Pancreas (tissue), 10 donors: Measurements from ENCODE around the gene SERGEF. TPM values are rescaled to one million over a fixed set of nuclear protein-coding genes. Genes with fewer than 3 reads are reported as not detected.

Source experiments
- ATAC-seq, 4 donors: fragments of 200-7000 bp; cut with Tn5 transposase; one replicate each; pipeline versions ENCODE4 v1.8.0 to v1.9.1; 2020; ENCODE audit warnings: mild to moderate bottlenecking in 4 of 4, moderate library complexity in 4 of 4
- DNase-seq, 6 donors: peaks; one replicate each; pipeline ENCODE4 v3.0.0-alpha.2; 2020
- FAIRE-seq: peaks from 2 replicates; lab custom pipeline; 2012; peaks lifted over from hg19 to GRCh38; lab: Jason Lieb, UNC
- H3K27ac ChIP-seq, 4 donors: fragments of 200-600 bp; sonication (generic); 1 replicate in 3 of 4; 2 replicates in 1 of 4; pipeline versions ENCODE4 v1.5.0 to v1.8.0; 2020
- H3K27me3 ChIP-seq, 4 donors: fragments of 200-600 bp; one replicate each; pipeline ENCODE4 v1.8.0; 2021
- H3K36me3 ChIP-seq, 3 donors: fragments of 200-600 bp; sonication (generic) in 1 of 3; one replicate each; pipeline versions ENCODE4 v1.5.0 to v1.8.0; 2020 to 2021
- H3K4me1 ChIP-seq, 3 donors: fragments of 200-600 bp; one replicate each; pipeline ENCODE4 v1.8.0; 2021
- H3K4me3 ChIP-seq, 4 donors: fragments of 200-600 bp; sonication (generic) in 2 of 4; one replicate each; pipeline versions ENCODE4 v1.5.0 to v1.8.0; 2020 to 2021
- H3K9me3 ChIP-seq, 4 donors: fragments of 200-600 bp; one replicate each; pipeline ENCODE4 v1.8.0; 2021
- WGBS, 2 donors: extraction: QIAGEN DNeasy Blood & Tissue Kit; methylation state at CpG; one replicate each; pipeline ENCODE4 v1.1.7; 2013; 5-methylcytosine and 5-hydroxymethylcytosine counted together
- intact Hi-C, 3 donors: fragments of 100-400 bp; cut with DNase I; formaldehyde crosslinking; loops; one replicate each; pipeline versions ENCODE4 v1.11.1 to v1.14.2; 2022
- polyA plus RNA-seq, 2 donors: library from polyadenylated mRNA; stranded (reverse); fragments of 200-250 nt; gene quantifications; one replicate each; pipeline ENCODE4 v1.2.3, GENCODE V29; 2013
- total RNA-seq, 6 donors: library from RNA; stranded (reverse); fragmentation: NEBNext Ultra II Directional in 4 of 6; extraction: Animal tissue kit (Norgen Biotek cat#: 25700) in 4 of 6; gene quantifications; one replicate each; pipeline versions ENCODE4 v1.2.1 to v1.2.4, GENCODE V29; 2021 to 2023
- TF ChIP-seq, protein P1 (sequence below), 4 donors: fragments of 200-600 bp; sonication (generic) in 3 of 4; IDR thresholded peaks; one replicate each; pipeline versions ENCODE4 v1.5.0 to v1.8.0; 2021; ENCODE audit warnings: antibody characterized with exemption in 4 of 4
- donor health status: healthy with polysubstance abuse.
- donor health status: DM: no; HTN: no; CAD: no; lungs with moderate emphysema.
- donor health status: DM: no; HTN: no; CAD: no.
- donor health status: control.
- donor health status: control.
- donor health status: Bipolar disorder and iron deficiency.
- donor health status: DM: yes; HTN: yes; CAD: no.
- donor health status: DM: no; HTN: no; CAD: no.
- donor health status: DM: no; HTN: no; CAD: no.
- donor health status: DM: yes; HTN: yes; CAD: no.

The SERGEF gene
- total and polyA plus RNA-seq, 8 donors, result 17.8 to 101 (median 24.5) TPM

DNA sequence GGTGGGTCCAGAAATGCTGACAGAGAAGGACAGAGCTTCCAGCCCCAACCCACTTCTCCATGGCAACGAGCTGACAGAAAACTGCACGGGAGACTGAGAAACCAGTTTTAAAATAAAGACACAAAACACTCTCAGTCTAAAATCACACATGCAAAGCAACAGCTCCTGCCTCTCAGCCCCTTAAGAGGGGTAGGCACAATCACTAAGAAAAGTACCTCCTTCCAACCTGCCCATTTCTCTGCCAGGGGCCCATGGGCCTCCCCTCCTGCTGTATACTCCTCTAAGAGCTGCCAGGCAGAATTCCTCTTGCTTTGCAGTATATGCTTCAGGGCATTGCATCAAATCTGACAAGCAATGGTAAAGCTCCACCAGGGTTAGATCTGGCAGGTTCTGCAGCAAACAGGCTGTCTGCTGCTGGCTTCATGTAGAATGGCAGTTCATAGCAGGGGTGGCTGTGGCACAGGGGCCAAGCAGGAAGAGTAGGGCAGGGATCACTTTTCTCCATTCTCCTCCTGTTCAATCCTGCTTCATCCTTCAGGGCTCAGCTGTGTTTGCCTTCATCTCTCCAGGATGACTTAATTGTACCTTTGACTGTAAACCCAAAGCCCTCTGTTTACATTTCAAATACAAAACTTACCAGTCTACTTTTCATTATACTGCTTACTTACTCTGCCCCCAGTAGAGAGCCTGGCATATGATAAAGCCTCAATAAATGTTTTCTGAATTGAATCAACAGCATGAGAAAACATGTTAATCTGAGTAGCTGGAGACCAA, 200.6 kb downstream of the SERGEF start:
- DNase-seq (no peak), FAIRE-seq (no peak), ATAC-seq (peak in 3 of 4 donors; percentile 37 to 44 (median 41))
- intact Hi-C loops, result no loop called here
- WGBS, 2 donors, result 53 to 57% methylated on average over 2 of the region's 2 CpGs
- Histone ChIP-seq H3K36me3 (no peaks in the 10 kb centered on the region), H3K4me1 (peaks cover 0 to 7% (median 4%) of the 10 kb centered on the region in 3 donors), H3K4me3 (no peak overlapping the region), H3K27me3 (no peaks in the 10 kb centered on the region), H3K27ac (peak overlapping the region in 2 of 4 donors; percentile 30 to 47), H3K9me3 (no peaks in the 10 kb centered on the region)
- TF ChIP-seq, protein P1, sequence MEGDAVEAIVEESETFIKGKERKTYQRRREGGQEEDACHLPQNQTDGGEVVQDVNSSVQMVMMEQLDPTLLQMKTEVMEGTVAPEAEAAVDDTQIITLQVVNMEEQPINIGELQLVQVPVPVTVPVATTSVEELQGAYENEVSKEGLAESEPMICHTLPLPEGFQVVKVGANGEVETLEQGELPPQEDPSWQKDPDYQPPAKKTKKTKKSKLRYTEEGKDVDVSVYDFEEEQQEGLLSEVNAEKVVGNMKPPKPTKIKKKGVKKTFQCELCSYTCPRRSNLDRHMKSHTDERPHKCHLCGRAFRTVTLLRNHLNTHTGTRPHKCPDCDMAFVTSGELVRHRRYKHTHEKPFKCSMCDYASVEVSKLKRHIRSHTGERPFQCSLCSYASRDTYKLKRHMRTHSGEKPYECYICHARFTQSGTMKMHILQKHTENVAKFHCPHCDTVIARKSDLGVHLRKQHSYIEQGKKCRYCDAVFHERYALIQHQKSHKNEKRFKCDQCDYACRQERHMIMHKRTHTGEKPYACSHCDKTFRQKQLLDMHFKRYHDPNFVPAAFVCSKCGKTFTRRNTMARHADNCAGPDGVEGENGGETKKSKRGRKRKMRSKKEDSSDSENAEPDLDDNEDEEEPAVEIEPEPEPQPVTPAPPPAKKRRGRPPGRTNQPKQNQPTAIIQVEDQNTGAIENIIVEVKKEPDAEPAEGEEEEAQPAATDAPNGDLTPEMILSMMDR (IDR thresholded peaks at IDR 0.05), result no peak

DNA sequence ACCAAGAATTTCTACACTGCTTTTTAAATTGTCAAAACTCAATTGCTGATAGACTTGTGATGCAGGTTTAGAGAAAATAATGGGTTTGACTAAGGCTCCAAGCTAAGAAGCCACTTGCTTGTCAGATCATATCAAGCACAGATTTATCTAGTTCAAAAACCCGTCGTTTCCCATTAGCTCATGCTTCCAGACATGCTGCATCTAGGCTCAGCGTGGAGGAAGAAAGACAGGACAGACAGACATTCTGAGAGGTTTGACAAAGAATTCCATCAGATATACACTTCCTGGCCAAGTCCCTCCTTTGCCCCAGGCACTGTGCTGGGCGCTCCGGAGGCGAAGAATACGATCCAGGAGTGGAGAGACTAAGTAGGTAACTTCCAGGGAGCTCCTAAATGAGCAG, 201.5 kb downstream of the SERGEF start:
- ATAC-seq, result no peak
- H3K27ac ChIP-seq, result no peak overlapping the region
- H3K9me3 ChIP-seq, result no peaks in the 10 kb centered on the region
- TF ChIP-seq, protein P1 (IDR thresholded peaks at IDR 0.05), result no peak
- WGBS, 2 donors, result 80 to 89% methylated on average over 7 of the region's 7 CpGs
- intact Hi-C loops, result no loop called here
- no peak overlapping the region for H3K4me3 ChIP-seq
- FAIRE-seq, result no peak
- DNase-seq, result no peak
- no peaks in the 10 kb centered on the region for H3K27me3 ChIP-seq
- H3K36me3 ChIP-seq, result no peaks in the 10 kb centered on the region
- H3K4me1 ChIP-seq, result peaks cover 0 to 7% (median 4%) of the 10 kb centered on the region in 3 donors

DNA sequence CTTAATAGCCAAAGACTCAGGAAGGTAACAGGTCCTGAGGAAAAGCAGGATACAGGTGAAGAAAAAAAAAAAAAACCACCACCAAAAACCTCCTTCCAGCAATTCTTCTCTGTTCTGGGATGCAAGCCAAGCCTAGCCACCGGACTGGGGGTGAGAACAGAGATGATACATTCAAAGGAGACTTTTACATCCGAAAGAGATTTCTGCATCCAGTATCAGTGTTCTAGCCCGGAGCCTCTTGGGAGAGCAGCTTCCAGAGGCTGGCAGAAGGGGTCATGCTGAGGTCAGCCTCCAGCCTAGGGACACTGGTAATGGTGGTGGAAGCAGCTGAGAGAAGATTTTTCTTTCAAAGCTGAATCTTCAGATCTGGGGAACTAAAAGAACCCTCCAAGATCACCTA, 202.1 kb downstream of the SERGEF start:
- H3K27ac ChIP-seq, result no peak overlapping the region
- TF ChIP-seq, protein P1 (IDR thresholded peaks at IDR 0.05), result no peak
- H3K9me3 ChIP-seq, result no peaks in the 10 kb centered on the region
- intact Hi-C loops, result no loop called here
- FAIRE-seq (no peak), DNase-seq (no peak), ATAC-seq (no peak)
- H3K4me1 ChIP-seq, result peaks cover 0 to 7% (median 4%) of the 10 kb centered on the region in 3 donors
- H3K27me3 ChIP-seq, result no peaks in the 10 kb centered on the region
- 58 to 63% methylated on average over 3 of the region's 3 CpGs for WGBS, 2 donors
- no peaks in the 10 kb centered on the region for H3K36me3 ChIP-seq
- H3K4me3 ChIP-seq, result no peak overlapping the region

DNA sequence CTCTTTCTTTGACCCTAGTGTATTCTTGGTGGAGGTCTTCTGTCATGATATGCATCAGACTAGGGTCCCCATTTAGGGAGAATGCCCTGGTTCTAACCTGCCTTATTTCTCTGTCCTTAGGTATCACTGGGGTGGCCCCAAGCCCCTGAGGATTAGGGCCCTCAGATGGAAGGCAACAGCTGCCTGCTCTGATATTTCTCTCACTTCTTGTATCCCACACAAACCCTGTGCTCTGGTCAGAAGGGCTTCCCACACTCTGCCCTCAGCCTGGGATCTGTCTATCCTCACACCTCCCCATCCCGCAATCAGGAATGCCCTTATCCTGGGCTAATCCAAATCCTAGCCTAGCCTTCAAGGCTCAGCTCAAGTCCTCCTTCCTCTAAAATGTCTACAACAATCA, 202.8 kb downstream of the SERGEF start:
- no peak overlapping the region for H3K4me3 ChIP-seq
- H3K27ac ChIP-seq, result no peak overlapping the region
- H3K27me3 ChIP-seq, result no peaks in the 10 kb centered on the region
- TF ChIP-seq, protein P1 (IDR thresholded peaks at IDR 0.05), result no peak
- H3K4me1 ChIP-seq, result peaks cover 0 to 7% (median 4%) of the 10 kb centered on the region in 3 donors
- 83 to 97% methylated on average over 1 of the region's 1 CpG for WGBS, 2 donors
- no peaks in the 10 kb centered on the region for H3K9me3 ChIP-seq
- no peak for DNase-seq
- intact Hi-C loops, result no loop called here
- no peaks in the 10 kb centered on the region for H3K36me3 ChIP-seq
- FAIRE-seq, result no peak
- ATAC-seq, result no peak

DNA sequence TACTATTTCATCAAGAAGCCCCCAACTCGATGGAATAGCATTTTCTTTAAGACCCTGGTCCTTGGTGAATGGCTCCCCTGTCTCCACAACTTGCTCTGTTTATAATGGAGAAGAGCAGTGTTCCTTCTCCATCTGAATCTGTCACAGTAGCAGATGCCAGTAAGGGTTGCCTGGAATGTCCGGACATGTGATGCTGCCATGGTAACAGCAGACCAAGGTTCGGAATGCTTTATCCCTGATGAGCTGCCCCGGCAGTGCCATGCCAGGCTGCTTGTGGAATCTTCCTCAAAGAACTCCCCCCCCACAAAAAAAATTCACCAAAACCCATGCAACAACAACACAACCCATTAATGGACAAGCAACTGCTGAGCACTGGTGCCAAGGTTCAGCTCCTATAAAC, 205.8 kb downstream of the SERGEF start:
- 75 to 83% methylated on average over 4 of the region's 4 CpGs for WGBS, 2 donors
- no peaks in the 10 kb centered on the region for H3K9me3 ChIP-seq
- peaks cover 0 to 7% (median 0%) of the 10 kb centered on the region in 3 donors for H3K4me1 ChIP-seq
- H3K4me3 ChIP-seq, result no peak overlapping the region
- H3K27ac ChIP-seq, result no peak overlapping the region
- no peaks in the 10 kb centered on the region for H3K27me3 ChIP-seq
- TF ChIP-seq, protein P1 (IDR thresholded peaks at IDR 0.05), result no peak
- ATAC-seq (no peak), DNase-seq (no peak), FAIRE-seq (no peak)
- H3K36me3 ChIP-seq, result no peaks in the 10 kb centered on the region
- intact Hi-C loops, result no loop called here
